SK-N-MC (cell line): Measurements from ENCODE around the gene MPP1.

Experiments used
- EZH2 ChIP-seq: fragments of 200-600 bp; sonication (generic); IDR thresholded peaks from one replicate; pipeline ENCODE4 v1.6.1; 2017; ENCODE audit warnings: antibody characterized with exemption
- FOXP2 ChIP-seq: optimal IDR thresholded peaks from 2 replicates; pipeline ENCODE3; 2011; ENCODE audit warnings: mild to moderate bottlenecking, moderate library complexity; ENCODE audit not compliant: insufficient read depth; ENCODE audit errors: extremely low read length, control extremely low read depth
- POLR2AphosphoS5 ChIP-seq: IDR thresholded peaks from 2 replicates; pipeline ENCODE4 v1.6.1; 2012; ENCODE audit warnings: mild to moderate bottlenecking, low read depth, low read length, borderline replicate concordance

- no peak for TF ChIP-seq EZH2
- no peak for TF ChIP-seq POLR2AphosphoS5
- no peak for TF ChIP-seq FOXP2
Measured at GRCh38 chrX:154805696-154806091, 409 bp upstream of the MPP1 start.
